GM18505 (cell line): Measurements from ENCODE around the gene ELMO1.

Source experiments
- ATAC-seq: cut with Tn5 transposase; IDR thresholded peaks from one replicate; pipeline ENCODE4 v1.9.1; 2021; ENCODE audit not compliant: unreplicated experiment
- POLR2A ChIP-seq: IDR thresholded peaks from 4 replicates; pipeline ENCODE4 v1.6.1; 2011; ENCODE audit warnings: borderline replicate concordance; ENCODE audit not compliant: insufficient read depth, insufficient read length; ENCODE audit errors: extremely low read depth

The ELMO1 gene

DNA sequence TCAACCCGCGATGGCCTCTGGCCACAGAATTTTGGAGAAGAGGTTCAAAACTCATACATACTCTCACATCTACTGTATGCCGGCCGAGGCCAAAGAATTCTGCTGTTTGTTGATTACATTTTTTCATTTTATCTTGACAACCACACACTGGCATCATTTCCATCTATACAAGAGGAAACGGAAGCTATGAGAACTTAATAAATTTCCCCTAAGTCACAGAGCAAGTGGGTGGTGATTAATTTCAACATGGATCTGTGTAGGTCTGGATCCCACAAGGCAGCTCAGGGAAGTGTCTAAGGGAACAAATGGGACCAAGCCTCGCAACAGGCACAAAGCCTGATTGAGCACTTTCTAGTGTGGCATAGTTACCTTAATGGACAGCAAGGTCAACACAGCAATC is 18.0 kb downstream of the ELMO1 start:
- no peak for ATAC-seq
- no peak for TF ChIP-seq POLR2A

DNA sequence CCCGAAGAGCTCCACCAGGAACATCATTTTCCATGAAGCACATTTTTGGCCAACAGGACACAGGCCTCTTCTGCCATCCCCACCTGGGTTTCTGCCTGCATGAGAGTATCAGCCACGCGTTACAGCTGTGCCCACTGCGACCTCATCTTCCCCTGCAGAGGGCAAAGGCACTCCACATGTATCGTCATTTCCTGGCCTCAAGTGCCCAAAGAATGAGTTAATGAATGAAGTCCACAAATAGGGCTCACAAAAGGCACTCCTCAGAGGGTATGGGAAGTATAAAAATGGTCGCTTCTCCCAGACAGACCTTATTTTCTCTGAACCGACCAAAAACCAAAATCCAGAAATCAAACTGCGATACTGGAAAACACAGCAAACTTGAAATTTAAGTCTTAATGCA is 18.5 kb downstream of the ELMO1 start:
- no peak for ATAC-seq
- TF ChIP-seq POLR2A, result no peak

DNA sequence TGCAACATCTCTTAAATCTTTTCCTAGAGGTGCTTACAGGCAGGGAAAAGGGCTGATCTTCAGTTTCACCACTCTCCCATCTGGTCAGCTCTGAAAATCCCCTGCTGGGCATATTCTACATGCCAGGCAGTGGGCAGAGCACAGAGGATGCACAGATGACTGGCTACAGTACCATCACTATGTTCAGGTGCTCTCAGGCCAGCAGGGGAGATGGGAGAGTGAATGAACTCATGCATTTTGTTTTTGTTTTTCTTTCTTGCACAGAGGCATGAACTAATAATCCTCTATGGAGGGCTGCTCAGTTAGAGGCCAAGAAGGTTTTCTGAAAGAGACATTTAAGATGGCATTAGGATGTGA is 19.3 kb downstream of the ELMO1 start:
- no peak for TF ChIP-seq POLR2A
- no peak for ATAC-seq

DNA sequence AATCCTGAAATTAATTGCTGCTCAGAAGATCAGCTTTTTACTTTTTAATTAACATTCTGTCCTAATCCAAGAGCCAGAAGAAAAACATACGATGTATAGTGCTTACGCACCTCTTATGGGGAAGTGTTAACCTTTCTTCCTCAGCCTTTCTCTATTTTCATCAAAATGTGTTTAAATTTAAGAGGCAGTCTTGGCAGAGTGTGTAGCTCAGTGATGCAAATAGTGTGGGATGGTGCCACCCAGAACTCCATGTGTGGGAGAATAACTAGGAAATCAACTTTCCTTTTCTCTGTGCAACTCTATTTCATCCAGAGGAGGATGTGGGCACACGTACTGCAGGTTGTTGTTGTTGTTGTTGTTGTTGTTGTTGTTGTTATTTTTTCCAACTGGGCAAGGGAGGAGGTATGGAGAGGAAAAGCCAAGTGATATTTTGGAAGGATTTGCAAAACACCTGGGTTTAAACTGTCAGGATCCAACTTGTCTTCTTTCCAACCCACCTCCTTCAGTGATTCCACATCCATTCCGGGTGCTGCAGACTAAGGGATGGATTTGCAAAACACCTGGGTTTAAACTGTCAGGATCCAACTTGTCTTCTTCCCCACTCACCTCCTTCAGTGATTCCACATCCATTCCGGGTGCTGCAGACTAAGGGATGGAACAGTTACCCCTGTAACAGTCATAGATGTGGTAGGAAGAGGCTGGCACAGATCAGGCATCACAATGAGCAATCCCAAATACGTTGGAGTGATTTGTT is 19.8 kb downstream of the ELMO1 start:
- no peak for ATAC-seq
- TF ChIP-seq POLR2A, result no peak

DNA sequence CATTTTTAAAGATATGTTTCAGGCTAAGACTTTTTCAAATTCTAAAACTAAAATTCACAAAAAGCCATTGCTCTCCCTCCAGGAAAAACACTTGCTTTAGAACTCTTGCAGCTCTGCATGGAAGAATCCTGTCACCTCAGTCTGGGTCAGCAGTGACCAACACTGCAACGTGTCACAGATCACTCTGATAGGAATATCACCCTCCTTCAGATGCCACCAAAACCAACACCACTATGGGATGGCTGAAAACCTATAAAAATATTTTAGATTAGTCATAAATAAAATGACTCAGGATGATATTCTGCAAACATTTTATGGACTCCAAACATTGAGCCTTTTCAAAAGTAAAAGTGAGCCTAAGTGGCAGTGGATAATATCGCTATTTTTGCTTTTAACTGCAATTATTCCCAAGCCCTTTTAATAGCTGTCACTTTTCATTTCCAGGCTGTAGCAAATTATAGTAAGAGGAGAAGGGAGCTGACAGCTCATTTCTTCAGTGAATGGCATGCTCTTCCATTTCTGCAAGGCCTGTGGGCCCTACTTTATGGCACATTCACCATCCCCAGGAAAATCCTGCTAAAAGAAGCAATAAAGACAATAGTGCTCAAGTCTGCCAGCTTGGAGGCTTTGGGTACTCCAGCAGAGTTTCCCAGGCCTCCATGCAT is 21.3 kb downstream of the ELMO1 start:
- no peak for ATAC-seq
- TF ChIP-seq POLR2A, result no peak

DNA sequence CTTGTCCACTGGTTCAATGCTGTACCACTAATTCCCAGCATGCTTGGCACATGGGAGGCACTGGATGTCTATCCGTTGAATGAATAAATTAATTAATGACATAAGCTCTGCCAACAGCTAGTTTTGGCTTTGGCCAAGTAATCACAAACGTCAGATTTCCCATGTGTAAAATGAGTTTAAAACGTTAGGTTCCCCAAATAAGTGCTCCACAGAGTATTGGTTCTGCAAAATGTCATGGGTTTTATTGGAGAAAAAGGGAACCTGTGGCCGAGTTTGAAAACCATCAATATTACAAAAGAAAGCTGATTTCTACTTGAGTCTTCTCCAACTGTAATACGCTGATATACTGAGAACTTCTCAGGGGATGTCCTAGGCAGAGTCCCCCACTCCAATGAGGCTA is 23.2 kb downstream of the ELMO1 start:
- no peak for ATAC-seq
- no peak for TF ChIP-seq POLR2A

DNA sequence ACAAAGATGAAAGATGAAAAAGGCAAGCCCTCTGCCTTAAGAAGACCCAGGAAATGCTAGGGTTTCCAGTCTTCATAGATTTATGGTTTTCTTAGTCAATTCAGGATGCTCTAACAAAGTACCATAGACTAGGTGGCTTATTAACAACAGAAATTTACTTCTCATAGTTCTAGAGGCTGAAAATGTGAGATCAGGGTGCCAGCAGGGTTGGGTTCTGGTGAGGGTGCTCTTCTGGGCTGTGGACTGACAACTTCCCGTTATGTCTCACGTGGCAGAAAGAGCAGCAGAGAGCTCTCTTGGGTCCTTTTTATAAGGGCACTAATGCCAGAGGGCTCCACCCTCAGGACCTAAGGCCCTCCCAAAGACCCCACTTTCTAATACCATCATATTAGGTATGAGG is 23.7 kb downstream of the ELMO1 start:
- no peak for ATAC-seq
- TF ChIP-seq POLR2A, result no peak

DNA sequence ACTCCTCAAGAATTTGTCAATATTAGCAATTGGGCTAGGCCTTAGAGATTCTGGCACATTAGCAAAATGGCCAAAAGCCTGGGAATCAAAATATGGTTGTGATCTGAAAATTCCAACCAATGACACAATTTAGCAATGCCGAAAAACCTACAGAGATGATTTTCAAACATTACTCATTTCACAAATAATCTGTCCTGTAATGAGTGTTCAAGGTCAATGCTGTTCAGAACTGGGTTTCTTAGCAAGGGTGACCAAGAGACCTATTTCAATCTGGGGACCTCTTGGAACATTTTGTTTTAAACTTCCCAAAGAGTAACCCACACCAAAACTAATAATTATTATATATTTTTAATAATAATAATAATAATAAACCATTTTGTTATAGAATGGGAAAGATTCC is 24.1 kb downstream of the ELMO1 start:
- TF ChIP-seq POLR2A, result no peak

DNA sequence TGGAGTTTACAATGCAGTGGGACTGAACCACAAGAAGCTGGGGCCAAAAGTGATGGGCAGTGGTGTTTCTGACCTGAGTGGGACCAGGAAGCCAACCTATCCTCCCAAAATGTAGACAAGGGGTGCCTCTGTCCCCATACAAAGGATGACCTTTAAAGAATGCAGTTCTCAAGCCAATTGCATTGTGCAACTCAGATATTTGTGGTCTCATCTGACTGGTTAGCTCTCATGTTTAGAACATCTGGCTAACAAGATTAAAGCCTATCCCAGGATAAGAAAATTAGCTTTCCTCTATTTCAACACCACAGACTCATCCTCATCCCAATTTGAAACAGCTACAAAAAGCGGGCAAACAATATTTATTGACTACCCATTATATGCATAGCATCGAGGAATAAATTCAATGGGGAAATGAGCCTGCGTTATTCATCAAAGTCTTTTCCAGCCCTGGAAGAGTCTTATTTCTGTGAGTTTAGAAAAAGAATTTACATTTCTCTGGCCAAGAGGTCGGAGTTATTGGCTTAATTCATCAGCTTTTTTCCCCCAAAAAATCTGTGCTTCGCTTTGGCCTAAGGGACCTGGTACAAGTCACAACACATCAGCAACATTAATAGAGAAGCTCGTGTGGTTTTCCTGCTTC is 26.7 kb downstream of the ELMO1 start:
- ATAC-seq, result no peak
- no peak for TF ChIP-seq POLR2A

More for the DNA sequence above, 24.1 kb downstream of the ELMO1 start:
- ATAC-seq, result no peak

DNA sequence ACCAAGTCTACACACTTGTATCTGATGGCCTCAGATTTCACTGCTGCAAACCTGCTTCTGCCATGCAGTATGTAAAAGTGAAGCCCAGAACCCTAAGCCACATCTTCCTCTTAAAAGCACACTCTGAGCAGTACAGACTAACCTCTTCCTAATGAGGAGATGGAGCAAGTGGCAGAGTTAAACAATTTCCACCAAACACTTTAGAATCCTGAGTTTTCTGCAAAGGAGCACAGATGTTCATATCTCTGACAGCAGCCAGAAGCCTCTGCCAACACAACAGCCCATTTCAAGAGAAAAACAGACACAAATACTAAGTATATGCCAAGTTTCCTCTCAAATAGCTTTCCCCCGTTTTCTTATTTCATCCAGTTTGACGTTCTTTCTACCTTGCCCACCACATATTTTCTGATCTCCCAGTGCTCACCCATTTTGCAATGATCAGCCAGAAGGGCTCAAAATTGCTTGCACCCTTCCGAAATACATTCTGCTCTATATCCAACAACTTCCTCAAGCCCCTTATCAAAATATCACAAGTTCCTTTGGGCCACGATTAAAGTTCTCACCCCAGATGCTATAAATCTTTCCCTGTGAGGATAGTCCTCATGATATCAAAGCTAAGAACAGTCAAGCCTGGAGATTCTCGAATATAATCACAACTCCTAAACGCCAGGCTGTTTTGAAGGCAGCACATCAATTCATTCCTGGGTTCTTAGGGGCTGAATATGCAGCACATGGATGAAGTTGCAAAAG is 27.5 kb downstream of the ELMO1 start:
- TF ChIP-seq POLR2A, result no peak
- ATAC-seq, result no peak

DNA sequence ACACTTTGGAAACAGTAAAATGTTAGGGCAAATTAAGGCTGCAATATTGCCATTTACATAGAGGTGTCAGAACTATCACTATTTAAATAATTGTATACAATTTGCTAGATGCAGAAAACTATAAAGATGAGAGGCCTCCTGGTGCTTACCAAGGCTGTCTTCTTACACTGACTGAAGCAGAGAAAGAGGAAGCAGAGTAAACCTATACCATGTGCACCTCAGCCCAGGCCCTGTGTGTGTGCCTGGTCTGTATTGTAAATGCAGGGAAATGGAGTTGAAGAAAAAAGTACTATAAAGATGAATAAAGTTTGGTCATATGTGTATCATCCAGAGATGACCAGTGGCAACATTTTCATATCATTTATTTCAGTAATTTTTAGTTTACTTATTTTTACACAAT is 29.2 kb downstream of the ELMO1 start:
- TF ChIP-seq POLR2A, result no peak
- no peak for ATAC-seq

DNA sequence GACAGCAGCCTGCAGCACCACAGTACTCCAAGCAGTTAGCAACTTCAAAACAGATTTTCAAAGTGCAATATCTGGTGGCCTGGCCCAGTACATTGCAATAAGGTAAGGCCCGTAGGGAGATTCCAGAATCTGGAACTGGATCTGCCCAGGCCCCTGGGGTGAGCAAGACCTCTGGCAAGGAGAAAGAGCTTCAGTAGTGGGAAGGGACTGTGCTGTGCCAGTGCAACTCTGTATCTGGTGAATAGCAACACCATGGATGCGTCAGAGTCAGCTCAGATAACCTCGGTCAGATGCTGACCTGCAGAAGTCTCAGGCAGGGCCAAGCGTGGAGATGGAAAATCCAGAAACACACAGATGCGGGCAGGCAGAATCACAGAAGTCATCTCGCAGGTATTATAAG is 30.3 kb downstream of the ELMO1 start:
- no peak for ATAC-seq
- TF ChIP-seq POLR2A, result no peak

DNA sequence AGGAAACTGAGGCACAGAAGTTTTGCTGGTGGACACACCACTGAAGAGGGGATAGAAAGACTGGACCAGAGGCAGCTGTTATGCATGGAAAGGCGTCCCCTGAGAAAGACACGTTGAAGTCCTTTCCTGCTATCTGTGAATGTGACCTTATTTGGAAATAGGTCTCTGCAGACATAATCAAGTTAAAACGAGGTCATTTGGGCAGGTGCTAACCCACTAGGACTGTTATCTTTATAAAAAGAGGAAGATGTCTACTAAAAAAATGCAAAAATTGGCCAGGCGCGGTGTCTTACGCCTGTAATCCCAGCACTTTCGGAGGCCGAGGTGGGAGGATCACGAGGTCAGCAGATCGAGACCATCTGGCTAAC is 31.6 kb downstream of the ELMO1 start:
- no peak for ATAC-seq
- no peak for TF ChIP-seq POLR2A
